ENCODE data around the gene MYO7A.

Gene MYO7A

GRCh38 chr11:77207019-77207485, 79.0 kb downstream of the MYO7A start:
- DNase-seq (ENCODE audit: extremely low read depth, low read depth), result no peak
- TF ChIP-seq CTCF (IDR thresholded peaks at IDR 0.05; ENCODE audit: low read depth, low read length, missing control alignments), result no peak

GRCh38 chr11:77207618-77208313, 79.7 kb downstream of the MYO7A start:
- TF ChIP-seq CTCF (IDR thresholded peaks at IDR 0.05; ENCODE audit: low read depth, low read length, missing control alignments), result no peak
- DNase-seq (ENCODE audit: extremely low read depth, low read depth), result no peak
- H3K4me3 ChIP-seq (replicated peaks; ENCODE audit: low read depth, low read length), result no peak overlapping the region

More at GRCh38 chr11:77207019-77207485, 79.0 kb downstream of the MYO7A start:
- H3K4me3 ChIP-seq (replicated peaks; ENCODE audit: low read depth, low read length), result no peak overlapping the region

GRCh38 chr11:77208535-77208934, 80.5 kb downstream of the MYO7A start:
- no peak for TF ChIP-seq CTCF (IDR thresholded peaks at IDR 0.05; ENCODE audit: low read depth, low read length, missing control alignments)
- no peak for DNase-seq (ENCODE audit: extremely low read depth, low read depth)
- H3K4me3 ChIP-seq (replicated peaks; ENCODE audit: low read depth, low read length), result no peak overlapping the region

GRCh38 chr11:77209663-77210062, 81.6 kb downstream of the MYO7A start:
- DNase-seq (ENCODE audit: extremely low read depth, low read depth), result no peak
- no peak for TF ChIP-seq CTCF (IDR thresholded peaks at IDR 0.05; ENCODE audit: low read depth, low read length, missing control alignments)
- H3K4me3 ChIP-seq (replicated peaks; ENCODE audit: low read depth, low read length), result no peak overlapping the region

GRCh38 chr11:77211040-77211451, 83.0 kb downstream of the MYO7A start:
- no peak overlapping the region for H3K4me3 ChIP-seq (replicated peaks; ENCODE audit: low read depth, low read length)
- no peak for DNase-seq (ENCODE audit: extremely low read depth, low read depth)
- no peak for TF ChIP-seq CTCF (IDR thresholded peaks at IDR 0.05; ENCODE audit: low read depth, low read length, missing control alignments)

GRCh38 chr11:77211594-77212251, 83.7 kb downstream of the MYO7A start:
- DNase-seq (ENCODE audit: extremely low read depth, low read depth), result no peak
- H3K4me3 ChIP-seq (replicated peaks; ENCODE audit: low read depth, low read length), result no peak overlapping the region
- no peak for TF ChIP-seq CTCF (IDR thresholded peaks at IDR 0.05; ENCODE audit: low read depth, low read length, missing control alignments)

Data from HFF-Myc (cell line).